HG03103 (cell line): ENCODE data around the gene BEND5.

Source experiments
- ATAC-seq: cut with Tn5 transposase; IDR thresholded peaks from one replicate; pipeline ENCODE4 v1.9.1; 2021; ENCODE audit warnings: low read depth; ENCODE audit not compliant: unreplicated experiment

Gene BEND5

DNA sequence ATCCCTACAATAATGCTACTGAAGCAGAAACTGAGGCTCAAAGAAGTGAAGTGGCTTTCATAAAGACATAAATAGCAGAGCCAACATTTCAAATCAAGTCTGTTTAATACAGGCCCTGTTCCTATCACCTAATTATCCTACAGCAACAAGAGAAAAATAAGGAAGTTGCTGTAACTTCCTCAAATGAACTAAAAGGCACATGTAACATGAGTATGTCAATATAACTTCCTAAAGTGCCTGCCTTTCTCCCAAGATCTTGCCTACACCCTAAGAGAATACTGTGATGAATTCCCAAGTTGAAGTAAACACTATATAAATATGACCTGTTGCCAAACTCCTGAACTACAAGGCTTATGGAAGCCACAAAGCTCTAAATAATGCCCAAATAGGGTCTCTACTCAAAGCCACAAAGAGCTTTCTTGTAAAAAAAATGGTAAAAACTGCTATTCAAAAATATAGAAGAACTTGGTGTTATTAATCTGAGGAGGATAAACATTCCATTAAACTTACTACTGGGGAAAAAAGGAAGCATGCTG, 8.6 kb downstream of the BEND5 start:
- no peak for ATAC-seq

- no peak for ATAC-seq
Measured at GRCh38 chr1:48765335-48765734, 11.4 kb downstream of the BEND5 start.

- ATAC-seq = no peak
Measured at GRCh38 chr1:48761986-48762385, 14.7 kb downstream of the BEND5 start.

GRCh38 chr1:48761411-48761810, 15.3 kb downstream of the BEND5 start:
- no peak for ATAC-seq

- ATAC-seq = no peak
Measured at GRCh38 chr1:48760857-48761256, 15.8 kb downstream of the BEND5 start.

DNA sequence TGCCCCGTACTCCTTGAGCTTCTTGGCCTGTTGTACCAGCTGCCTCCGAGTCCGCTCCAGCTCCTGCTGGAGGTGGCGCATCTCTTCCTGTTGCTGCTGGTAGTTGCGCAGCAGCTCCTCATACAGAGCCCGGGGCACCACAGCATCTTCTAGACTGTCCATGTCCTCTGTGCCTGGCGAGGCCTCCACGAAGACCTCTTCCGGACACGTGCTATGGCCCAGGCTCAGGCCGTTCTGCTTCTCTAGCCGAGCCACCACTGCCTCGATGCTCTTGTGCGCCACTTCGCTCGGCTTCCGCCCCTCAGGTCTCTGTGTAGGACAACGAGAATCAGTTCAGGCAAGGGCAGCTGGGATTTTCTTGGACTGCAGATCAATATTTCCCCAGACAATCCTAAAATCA, 17.7 kb downstream of the BEND5 start:
- ATAC-seq = no peak

DNA sequence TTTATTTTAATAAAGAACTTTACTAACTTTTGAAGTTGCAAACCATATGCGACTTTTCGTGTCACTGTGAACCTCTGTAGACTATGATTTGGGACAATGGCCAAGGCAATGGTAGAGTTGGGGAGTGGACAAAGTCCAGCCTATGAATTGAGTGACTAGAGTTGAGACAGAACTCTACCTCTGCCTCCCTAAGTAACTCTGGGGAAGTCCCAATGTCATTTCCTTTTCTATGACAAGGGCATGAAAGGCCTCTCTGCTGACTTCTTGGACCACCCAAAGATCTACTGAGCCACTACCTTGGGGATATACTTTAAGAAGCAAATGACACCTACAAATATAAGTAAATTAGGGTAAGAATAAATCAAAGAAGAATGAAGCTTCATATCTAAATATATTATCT, 19.3 kb downstream of the BEND5 start:
- ATAC-seq = no peak

- no peak for ATAC-seq
Measured at GRCh38 chr1:48756683-48757316, 19.9 kb downstream of the BEND5 start.

GRCh38 chr1:48753293-48753692, 23.4 kb downstream of the BEND5 start:
- no peak for ATAC-seq

GRCh38 chr1:48750109-48750508, 26.6 kb downstream of the BEND5 start:
- peak; percentile 99 for ATAC-seq

DNA sequence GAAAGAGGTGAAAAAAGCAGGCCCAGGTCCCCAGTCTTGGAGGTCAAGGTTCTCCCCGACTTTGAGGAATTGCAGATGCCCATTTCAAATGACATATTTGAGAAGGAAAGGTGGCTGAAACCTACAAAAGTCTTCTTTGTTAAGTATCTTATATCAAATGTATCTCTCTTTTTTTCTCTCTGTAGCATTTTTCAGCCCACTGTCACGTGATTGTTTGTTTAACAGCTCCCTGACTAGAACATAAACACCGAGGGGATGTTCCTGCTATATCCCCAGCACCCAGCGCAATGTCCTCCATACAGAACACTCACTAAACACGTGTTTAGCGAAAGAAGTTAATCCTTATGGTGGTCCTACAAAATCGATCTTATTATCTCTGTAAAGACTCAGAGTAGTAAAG, 27.6 kb downstream of the BEND5 start:
- no peak for ATAC-seq

- ATAC-seq = no peak
Measured at GRCh38 chr1:48746906-48747305, 29.8 kb downstream of the BEND5 start.

- no peak for ATAC-seq
Measured at GRCh38 chr1:48744032-48744431, 32.7 kb downstream of the BEND5 start.

DNA sequence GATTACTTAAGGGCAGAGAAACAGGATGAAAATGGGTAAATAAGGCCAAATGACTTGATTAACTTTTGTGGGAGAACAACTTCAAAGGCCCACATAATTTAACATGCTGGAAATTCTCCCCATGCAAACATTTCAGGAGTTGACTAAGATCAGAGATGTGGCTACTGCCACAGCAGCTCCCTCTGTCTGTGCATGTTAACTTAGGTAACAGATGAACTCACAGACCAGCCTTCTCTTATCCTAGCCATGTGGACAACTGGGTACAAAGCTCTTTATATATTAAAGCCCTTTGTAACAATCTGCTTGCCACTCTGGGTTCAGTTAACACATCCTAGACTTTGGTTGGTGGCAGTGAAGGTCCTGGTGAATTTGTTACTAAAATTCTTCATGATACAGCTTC, 33.2 kb downstream of the BEND5 start:
- ATAC-seq = no peak

GRCh38 chr1:48741380-48741779, 35.3 kb downstream of the BEND5 start:
- ATAC-seq = no peak

GRCh38 chr1:48740621-48741020, 36.1 kb downstream of the BEND5 start:
- ATAC-seq = no peak

- ATAC-seq = no peak
Measured at GRCh38 chr1:48739091-48739490, 37.6 kb downstream of the BEND5 start.

- no peak for ATAC-seq
Measured at GRCh38 chr1:48738356-48738755, 38.3 kb downstream of the BEND5 start.

DNA sequence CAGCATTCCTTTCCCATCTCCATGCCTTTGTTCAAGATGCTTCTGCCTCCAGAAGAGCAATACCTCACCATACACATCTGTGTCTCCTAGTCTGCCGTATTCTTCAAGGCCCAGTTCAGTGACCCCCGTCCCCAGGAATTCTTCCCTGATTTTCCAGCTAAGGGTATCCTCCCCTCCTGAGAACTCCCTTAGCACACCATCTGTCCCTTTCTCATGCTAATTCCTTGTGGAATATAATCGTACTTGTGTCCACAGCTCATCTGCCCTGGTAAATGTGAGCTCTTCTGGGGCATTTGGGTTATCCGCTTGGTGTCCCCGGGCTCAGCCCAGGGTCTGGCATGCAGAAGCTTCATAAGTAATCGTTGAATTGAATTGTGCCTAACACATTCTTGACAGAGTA, 40.9 kb downstream of the BEND5 start:
- ATAC-seq = no peak

DNA sequence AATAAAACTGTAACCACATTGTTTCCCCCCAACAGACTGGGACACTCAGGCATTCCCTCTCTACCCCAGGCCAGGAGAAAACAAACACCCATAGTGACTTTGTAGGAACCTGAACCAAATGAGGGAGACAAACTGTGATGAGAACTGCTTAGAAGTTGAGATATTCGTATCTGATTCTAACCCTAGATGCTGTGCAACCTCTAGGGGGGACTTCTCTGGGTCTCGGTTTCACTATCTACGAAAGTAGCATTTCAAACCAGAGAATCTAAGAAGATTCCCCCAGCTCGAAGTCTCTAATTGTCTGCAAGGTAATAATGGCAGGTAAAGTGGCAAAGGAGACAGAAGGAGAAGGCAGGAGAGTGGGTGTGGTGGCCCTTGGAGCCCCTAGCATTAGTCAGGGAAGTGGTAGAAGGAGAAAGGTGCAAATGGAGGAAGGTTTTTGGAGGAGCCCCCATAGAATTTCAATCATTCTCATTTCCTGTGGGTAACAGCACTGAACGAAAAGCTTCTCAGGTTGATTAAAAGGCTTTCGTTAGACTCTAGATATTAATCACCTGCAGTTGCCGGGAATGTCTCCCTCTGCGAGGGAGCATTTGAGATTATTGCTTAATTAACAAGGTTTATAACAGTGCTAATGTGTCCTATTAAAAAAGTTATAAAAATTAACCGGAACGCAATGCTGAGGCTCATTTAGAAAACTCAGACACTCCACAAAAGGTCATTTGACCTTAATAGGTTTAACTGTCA, 46.4 kb downstream of the BEND5 start:
- ATAC-seq = peak; percentile 68

GRCh38 chr1:48728584-48728983, 48.1 kb downstream of the BEND5 start:
- ATAC-seq = no peak

- ATAC-seq = no peak
Measured at GRCh38 chr1:48726557-48727215, 50.0 kb downstream of the BEND5 start.
